PC-9 (cell line): ENCODE measurements around the gene SNRPD3. TPM values are rescaled to one million over a fixed set of nuclear protein-coding genes. Genes with fewer than 3 reads are reported as not detected.
A peak's percentile ranks its signal among the peaks of the same experiment; 100 is the strongest.
"Not testable (repeated sequence)": the region's sequence is repeated elsewhere in the genome, so short reads cannot be mapped to it uniquely, and the experiment has no call there.

Source experiments
- BruUV-seq: library from RNA; stranded (reverse); fragments of 400-500 nt; replicated peaks from 2 replicates; lab custom pipeline; 2021; lab: Mats Ljungman, UMichigan
- CTCF ChIA-PET: fragments of 300-600 bp; sonication (Branson Sonifier 250); formaldehyde crosslinking; loops from one replicate; lab custom pipeline; 2022; ENCODE audit warnings: antibody characterized with exemption; lab: Charles Lee
- POLR2A ChIA-PET: fragments of 300-600 bp; sonication (Branson Sonifier 250); formaldehyde crosslinking; loops from one replicate; lab custom pipeline; 2022; ENCODE audit warnings: antibody characterized with exemption; ENCODE audit not compliant: unreplicated experiment; lab: Charles Lee
- DNase-seq, 2 experiments: peaks; one replicate each; pipeline versions ENCODE4 v3.0.0 to v3.0.0-alpha.2; 2015 to 2022; ENCODE audit warnings: mixed read lengths in 1 of 2
- H2AFZ ChIP-seq: fragments of 200-600 bp; sonication (generic); 2 replicates; pipeline ENCODE4 v1.8.1; 2017; ENCODE audit warnings: antibody characterized with exemption
- H3F3A ChIP-seq: fragments of 200-600 bp; sonication (generic); 2 replicates; pipeline ENCODE4 v1.8.1; 2017; ENCODE audit warnings: antibody characterized with exemption, mild to moderate bottlenecking, low read depth; ENCODE audit not compliant: insufficient read depth
- H3K27ac ChIP-seq: fragments of 200-600 bp; sonication (generic); 2 replicates; pipeline ENCODE4 v1.6.1; 2016; ENCODE audit warnings: mixed run types
- H3K27me3 ChIP-seq: fragments of 200-600 bp; sonication (generic); 2 replicates; pipeline ENCODE4 v1.6.1; 2016; ENCODE audit warnings: low read depth, mixed run types; ENCODE audit not compliant: insufficient read depth
- H3K36me3 ChIP-seq: fragments of 200-600 bp; sonication (generic); 2 replicates; pipeline ENCODE4 v1.6.1; 2016; ENCODE audit warnings: low read depth, mixed run types
- H3K4me1 ChIP-seq: fragments of 200-600 bp; sonication (generic); replicated peaks from 2 replicates; pipeline ENCODE4 v1.6.1; 2016; ENCODE audit warnings: mixed run types; ENCODE audit not compliant: insufficient read depth
- H3K4me2 ChIP-seq: fragments of 200-600 bp; sonication (generic); 2 replicates; pipeline ENCODE4 v1.6.1; 2017; ENCODE audit warnings: mixed run types
- H3K4me3 ChIP-seq: fragments of 200-600 bp; sonication (generic); 2 replicates; pipeline ENCODE4 v1.6.1; 2016; ENCODE audit warnings: mixed run types
- H3K79me2 ChIP-seq: fragments of 200-600 bp; sonication (generic); 2 replicates; pipeline ENCODE4 v1.6.1; 2017; ENCODE audit warnings: low read depth, mixed run types
- H3K9me2 ChIP-seq: fragments of 200-600 bp; sonication (generic); 2 replicates; pipeline ENCODE4 v1.8.1; 2017; ENCODE audit warnings: mild to moderate bottlenecking; ENCODE audit not compliant: insufficient read depth
- H3K9me3 ChIP-seq: fragments of 200-600 bp; sonication (generic); 2 replicates; pipeline ENCODE4 v1.8.1; 2016; ENCODE audit warnings: low read depth; ENCODE audit not compliant: insufficient read depth
- H4K20me1 ChIP-seq: fragments of 200-600 bp; sonication (generic); 2 replicates; pipeline ENCODE4 v1.8.1; 2017; ENCODE audit not compliant: insufficient read depth
- intact Hi-C: fragments of 100-400 bp; cut with micrococcal nuclease; formaldehyde crosslinking; loops from one replicate; pipeline ENCODE4 v1.10.0; 2022; ENCODE audit not compliant: unreplicated experiment
- total RNA-seq: library from RNA; stranded (reverse); gene quantifications from 2 replicates; pipeline ENCODE4 v1.2.3, GENCODE V29; 2021

The SNRPD3 gene
- total RNA-seq, 1 experiment from 2014 or later: 117 TPM

GRCh38 chr22:24602847-24603769, 47.3 kb downstream of the SNRPD3 start, which contains the start of gene GGT1:
GGT1 (plus strand) TSS chr22:24603193; CDS start chr22:24611082, 7,889 bp downstream.
- CTCF ChIA-PET, H3K27me3 ChIP-seq, H3K9me2 ChIP-seq, H3K79me2 ChIP-seq, H3F3A ChIP-seq, BruUV-seq, H2AFZ ChIP-seq, H4K20me1 ChIP-seq, DNase-seq, intact Hi-C loops, POLR2A ChIA-PET, H3K36me3 ChIP-seq, H3K9me3 ChIP-seq, H3K27ac ChIP-seq, H3K4me3 ChIP-seq: not testable (repeated sequence)
- Histone ChIP-seq H3K4me1 (peaks cover 20% of the 10 kb centered on the region), H3K4me2 (peak within 1 kb of the TSS; percentile 66)

GRCh38 chr22:24603770-24604629, 48.2 kb downstream of the SNRPD3 start:
- H3K4me3 ChIP-seq, CTCF ChIA-PET, intact Hi-C loops, BruUV-seq, H4K20me1 ChIP-seq, H3K27ac ChIP-seq, POLR2A ChIA-PET, DNase-seq, H3K36me3 ChIP-seq, H3K9me3 ChIP-seq, H2AFZ ChIP-seq, H3K79me2 ChIP-seq, H3K9me2 ChIP-seq, H3K27me3 ChIP-seq, H3F3A ChIP-seq: not testable (repeated sequence)
- peaks cover 20% of the 10 kb centered on the region for H3K4me1 ChIP-seq
- peak overlapping the region; percentile 66 for H3K4me2 ChIP-seq

GRCh38 chr22:24606340-24606739, 50.5 kb downstream of the SNRPD3 start:
- intact Hi-C loops, H4K20me1 ChIP-seq, H3F3A ChIP-seq, H2AFZ ChIP-seq, DNase-seq, H3K79me2 ChIP-seq, H3K27ac ChIP-seq, H3K27me3 ChIP-seq, H3K9me2 ChIP-seq, POLR2A ChIA-PET, BruUV-seq, H3K36me3 ChIP-seq, CTCF ChIA-PET, H3K4me2 ChIP-seq, H3K9me3 ChIP-seq, H3K4me3 ChIP-seq: not testable (repeated sequence)
- peaks cover 15% of the 10 kb centered on the region for H3K4me1 ChIP-seq

- H3K27ac ChIP-seq, H3K4me1 ChIP-seq, H2AFZ ChIP-seq, H4K20me1 ChIP-seq, BruUV-seq, H3K9me3 ChIP-seq, H3K36me3 ChIP-seq, CTCF ChIA-PET, intact Hi-C loops, H3K4me2 ChIP-seq, H3F3A ChIP-seq, H3K4me3 ChIP-seq, H3K9me2 ChIP-seq, POLR2A ChIA-PET, H3K79me2 ChIP-seq, H3K27me3 ChIP-seq: not testable (repeated sequence)
- DNase-seq: peak in 1 of 2 experiments; percentile 41
These were observed 51.7 kb downstream of the SNRPD3 start for GRCh38 chr22:24607429-24607983.

- TSS peak; percentile 60 for BruUV-seq
- H3K79me2 ChIP-seq, H4K20me1 ChIP-seq, POLR2A ChIA-PET, H3K4me1 ChIP-seq, H3K27ac ChIP-seq, H3K9me3 ChIP-seq, DNase-seq, H3K36me3 ChIP-seq, intact Hi-C loops, H3K27me3 ChIP-seq, CTCF ChIA-PET, H2AFZ ChIP-seq, H3K4me2 ChIP-seq, H3F3A ChIP-seq, H3K4me3 ChIP-seq, H3K9me2 ChIP-seq: not testable (repeated sequence)
These were observed 52.5 kb downstream of the SNRPD3 start for GRCh38 chr22:24608327-24608726.

GRCh38 chr22:24609888-24610287, 54.1 kb downstream of the SNRPD3 start:
- H3K9me2 ChIP-seq, H3K4me1 ChIP-seq, H3K9me3 ChIP-seq, H4K20me1 ChIP-seq, DNase-seq, H3K36me3 ChIP-seq, H3K79me2 ChIP-seq, H3K4me3 ChIP-seq, intact Hi-C loops, H3K27ac ChIP-seq, H3F3A ChIP-seq, BruUV-seq, H3K4me2 ChIP-seq, CTCF ChIA-PET, POLR2A ChIA-PET, H2AFZ ChIP-seq, H3K27me3 ChIP-seq: not testable (repeated sequence)
